Osteoblast (primary cell): Measurements from ENCODE around the gene ZDHHC7. TPM values are rescaled to one million over a fixed set of nuclear protein-coding genes. Genes with fewer than 3 reads are reported as not detected.

Experiments used
- DNase-seq: peaks from one replicate; pipeline ENCODE4 v3.0.0; 2011; ENCODE audit warnings: low spot score, mixed read lengths; ENCODE audit not compliant: insufficient read length; ENCODE audit errors: missing footprints
- H2AFZ ChIP-seq: 2 replicates; pipeline ENCODE4 v1.6.0; 2011; ENCODE audit warnings: mild to moderate bottlenecking, low read length
- H3K27ac ChIP-seq: 2 replicates; pipeline ENCODE4 v1.5.1; 2011; ENCODE audit warnings: mild to moderate bottlenecking, low read depth, low read length, moderate library complexity
- H3K27me3 ChIP-seq: 2 replicates; pipeline ENCODE4 v1.6.0; 2012; ENCODE audit warnings: mild to moderate bottlenecking, control low read depth, inconsistent platforms, low read length, moderate library complexity; ENCODE audit not compliant: insufficient read depth
- H3K36me3 ChIP-seq: 2 replicates; pipeline ENCODE4 v1.5.1; 2011; ENCODE audit warnings: mild to moderate bottlenecking, low read length, control low read depth, moderate library complexity; ENCODE audit not compliant: insufficient read depth
- H3K4me1 ChIP-seq: 2 replicates; pipeline ENCODE4 v1.5.1; 2011; ENCODE audit warnings: mild to moderate bottlenecking, low read length, control low read depth, moderate library complexity; ENCODE audit not compliant: insufficient read depth
- H3K4me2 ChIP-seq: 2 replicates; pipeline ENCODE4 v1.6.0; 2011; ENCODE audit warnings: mild to moderate bottlenecking, low read length; ENCODE audit not compliant: insufficient read depth
- H3K4me3 ChIP-seq: fragments of 200-600 bp; sonication (generic); 3 replicates; pipeline ENCODE4 v1.5.1; 2012; ENCODE audit warnings: mild to moderate bottlenecking, low read length, inconsistent platforms; ENCODE audit not compliant: insufficient read depth
- H3K79me2 ChIP-seq: 2 replicates; pipeline ENCODE4 v1.6.0; 2012; ENCODE audit warnings: mild to moderate bottlenecking, low read length, control low read depth, inconsistent platforms; ENCODE audit not compliant: insufficient read depth
- H3K9me3 ChIP-seq: 2 replicates; pipeline ENCODE4 v1.5.1; 2011; ENCODE audit warnings: low read depth, low read length, control low read depth
- H4K20me1 ChIP-seq: 2 replicates; pipeline ENCODE4 v1.6.0; 2012; ENCODE audit warnings: mild to moderate bottlenecking, low read length, control low read depth; ENCODE audit not compliant: insufficient read depth
- total RNA-seq: library from RNA; depleted of rRNA; stranded (reverse); fragments of >200 nt; gene quantifications from 2 replicates; pipeline ENCODE4 v1.2.3, GENCODE V29; 2012
- TF ChIP-seq, protein P1 (sequence below): IDR thresholded peaks from 2 replicates; pipeline ENCODE4 v1.5.1; 2011; ENCODE audit warnings: mild to moderate bottlenecking, low read depth, low read length, moderate library complexity; ENCODE audit errors: extremely low read depth

The ZDHHC7 gene
- total RNA-seq, 1 donor = 134 TPM

DNA sequence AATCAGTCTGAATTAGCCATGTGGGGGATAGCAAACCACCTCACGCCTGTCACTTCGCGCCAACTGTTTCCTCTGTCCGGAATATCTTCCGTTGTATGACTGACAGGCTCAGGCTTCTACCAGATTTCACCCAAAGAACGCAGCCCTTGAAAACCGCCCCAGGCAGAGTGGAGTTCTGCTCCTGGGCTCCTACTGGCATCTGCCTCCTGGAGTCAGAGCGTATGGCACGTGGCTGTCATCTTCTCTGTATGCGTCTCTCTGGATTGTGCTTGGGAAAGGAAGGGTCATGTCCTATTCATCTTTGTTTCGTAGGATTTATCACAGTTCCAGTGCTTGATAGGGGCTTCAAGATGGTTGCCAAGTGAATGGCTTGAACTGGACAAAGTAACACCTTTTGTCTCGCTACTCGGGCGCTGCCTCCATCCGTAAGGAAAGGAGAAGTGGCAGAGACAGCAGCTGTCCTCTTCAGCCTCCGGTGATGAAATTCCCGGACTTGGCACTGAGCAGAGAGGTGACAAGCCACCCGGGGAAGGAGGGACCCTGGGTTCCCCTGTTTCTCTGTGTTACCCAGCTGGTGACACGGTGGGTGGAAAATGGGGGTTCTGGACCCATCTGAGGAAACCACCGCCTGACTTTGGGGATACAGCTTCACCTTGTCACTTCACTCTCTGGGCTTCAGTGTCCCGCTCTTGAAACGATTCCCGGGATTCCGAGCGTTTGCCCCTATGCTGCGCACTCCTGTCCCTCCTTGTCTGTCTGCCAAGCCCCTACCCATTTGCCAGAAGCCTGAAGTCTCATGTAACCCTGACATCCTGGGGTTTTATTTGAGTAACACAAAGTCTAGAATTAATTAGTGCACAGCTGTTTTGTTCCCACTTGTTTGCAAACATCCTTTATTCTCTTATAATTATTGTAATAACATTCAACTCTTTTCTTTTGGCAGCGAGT lies 30.2 kb upstream of the ZDHHC7 start:
- Histone ChIP-seq H3K36me3 (peaks cover 5% of the 10 kb centered on the region), H3K79me2 (peaks cover 5% of the 10 kb centered on the region), H3K4me1 (peaks cover 7% of the 10 kb centered on the region), H3K4me2 (no peak overlapping the region), H3K4me3 (no peak overlapping the region), H3K27ac (no peak overlapping the region), H2AFZ (no peak overlapping the region), H3K9me3 (no peaks in the 10 kb centered on the region), H3K27me3 (no peaks in the 10 kb centered on the region), H4K20me1 (peaks cover 27% of the 10 kb centered on the region)
- TF ChIP-seq, protein P1, sequence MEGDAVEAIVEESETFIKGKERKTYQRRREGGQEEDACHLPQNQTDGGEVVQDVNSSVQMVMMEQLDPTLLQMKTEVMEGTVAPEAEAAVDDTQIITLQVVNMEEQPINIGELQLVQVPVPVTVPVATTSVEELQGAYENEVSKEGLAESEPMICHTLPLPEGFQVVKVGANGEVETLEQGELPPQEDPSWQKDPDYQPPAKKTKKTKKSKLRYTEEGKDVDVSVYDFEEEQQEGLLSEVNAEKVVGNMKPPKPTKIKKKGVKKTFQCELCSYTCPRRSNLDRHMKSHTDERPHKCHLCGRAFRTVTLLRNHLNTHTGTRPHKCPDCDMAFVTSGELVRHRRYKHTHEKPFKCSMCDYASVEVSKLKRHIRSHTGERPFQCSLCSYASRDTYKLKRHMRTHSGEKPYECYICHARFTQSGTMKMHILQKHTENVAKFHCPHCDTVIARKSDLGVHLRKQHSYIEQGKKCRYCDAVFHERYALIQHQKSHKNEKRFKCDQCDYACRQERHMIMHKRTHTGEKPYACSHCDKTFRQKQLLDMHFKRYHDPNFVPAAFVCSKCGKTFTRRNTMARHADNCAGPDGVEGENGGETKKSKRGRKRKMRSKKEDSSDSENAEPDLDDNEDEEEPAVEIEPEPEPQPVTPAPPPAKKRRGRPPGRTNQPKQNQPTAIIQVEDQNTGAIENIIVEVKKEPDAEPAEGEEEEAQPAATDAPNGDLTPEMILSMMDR = no peak
- no peak for DNase-seq

DNA sequence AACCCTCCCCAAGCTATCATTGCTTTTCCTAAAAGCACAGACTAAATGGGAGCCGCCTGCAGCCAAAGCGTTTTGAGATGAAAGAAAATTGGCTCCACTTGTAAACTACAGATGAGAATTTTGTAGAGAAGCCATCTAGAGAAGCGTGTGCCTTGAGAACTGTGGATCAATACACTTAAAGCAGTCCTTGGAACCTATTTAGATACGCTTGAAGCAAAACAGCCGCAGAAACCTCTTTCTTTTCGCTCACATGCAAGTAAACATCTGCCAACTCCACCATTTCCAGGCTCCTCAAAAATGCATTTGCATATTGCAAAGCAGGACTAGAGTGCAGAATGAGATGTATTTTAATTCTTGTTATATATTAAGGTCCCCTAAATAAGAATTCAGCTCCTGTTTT lies 29.4 kb upstream of the ZDHHC7 start:
- Histone ChIP-seq H2AFZ (no peak overlapping the region), H4K20me1 (peaks cover 19% of the 10 kb centered on the region), H3K4me1 (peaks cover 7% of the 10 kb centered on the region), H3K27me3 (no peaks in the 10 kb centered on the region), H3K4me2 (no peak overlapping the region), H3K9me3 (no peaks in the 10 kb centered on the region), H3K4me3 (no peak overlapping the region), H3K27ac (no peak overlapping the region), H3K36me3 (peaks cover 5% of the 10 kb centered on the region), H3K79me2 (peaks cover 5% of the 10 kb centered on the region)
- TF ChIP-seq, protein P1 = no peak
- no peak for DNase-seq

DNA sequence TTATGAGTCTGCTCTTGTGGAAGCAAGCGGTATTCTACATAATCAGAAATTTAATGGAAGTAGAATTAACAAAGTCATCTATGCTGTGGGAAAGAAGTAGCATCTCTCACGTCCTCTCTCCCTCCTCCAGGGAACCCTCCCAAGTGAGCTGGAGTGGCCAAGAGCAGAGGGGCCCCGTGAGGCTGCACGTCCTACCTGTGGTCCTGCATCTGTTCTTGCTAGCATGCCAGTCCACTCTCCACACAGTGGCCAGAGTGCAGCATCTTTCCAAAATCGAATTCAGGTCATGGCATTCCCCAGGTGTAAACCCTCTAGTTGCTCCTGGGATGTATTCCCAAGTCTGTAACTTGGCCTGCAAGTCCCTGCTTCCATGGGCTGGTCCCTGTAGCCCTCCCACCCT lies 26.4 kb upstream of the ZDHHC7 start:
- no peak for DNase-seq
- peaks cover 5% of the 10 kb centered on the region for H3K36me3 ChIP-seq
- peaks cover 7% of the 10 kb centered on the region for H3K79me2 ChIP-seq
- H3K27me3 ChIP-seq = no peaks in the 10 kb centered on the region
- no peak overlapping the region for H3K4me3 ChIP-seq
- TF ChIP-seq, protein P1 = no peak
- peaks cover 7% of the 10 kb centered on the region for H3K4me1 ChIP-seq
- H4K20me1 ChIP-seq = peaks cover 17% of the 10 kb centered on the region
- no peak overlapping the region for H2AFZ ChIP-seq
- H3K9me3 ChIP-seq = no peaks in the 10 kb centered on the region
- H3K4me2 ChIP-seq = no peak overlapping the region
- H3K27ac ChIP-seq = peak overlapping the region; percentile 57

DNA sequence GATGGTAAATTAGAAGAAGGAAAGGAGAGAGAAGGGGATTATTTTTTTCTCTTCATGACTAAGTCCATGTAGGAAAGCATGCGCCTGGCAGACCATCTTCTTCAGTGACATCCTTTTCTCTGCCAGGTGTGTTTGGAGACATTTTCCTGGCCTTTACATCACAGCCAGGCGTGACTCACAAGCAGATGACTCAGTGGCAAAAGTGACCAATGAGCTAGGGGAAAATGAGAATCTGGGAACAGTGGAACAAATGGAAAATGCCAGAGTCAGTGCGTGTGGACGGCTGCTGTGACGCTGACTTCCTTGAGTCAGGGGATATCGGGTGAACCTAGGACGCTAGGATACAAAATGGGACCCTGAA lies 25.7 kb upstream of the ZDHHC7 start:
- TF ChIP-seq, protein P1 = no peak
- peak overlapping the region; percentile 42 for H3K4me2 ChIP-seq
- peaks cover 7% of the 10 kb centered on the region for H3K4me1 ChIP-seq
- H4K20me1 ChIP-seq = peaks cover 13% of the 10 kb centered on the region
- peak overlapping the region; percentile 60 for H2AFZ ChIP-seq
- no peaks in the 10 kb centered on the region for H3K27me3 ChIP-seq
- no peaks in the 10 kb centered on the region for H3K9me3 ChIP-seq
- H3K4me3 ChIP-seq = no peak overlapping the region
- peak overlapping the region; percentile 57 for H3K27ac ChIP-seq
- DNase-seq = no peak
- H3K79me2 ChIP-seq = peaks cover 7% of the 10 kb centered on the region
- H3K36me3 ChIP-seq = peaks cover 6% of the 10 kb centered on the region
